H9 (cell line): ENCODE data around the gene STXBP1. TPM values are rescaled to one million over a fixed set of nuclear protein-coding genes. Genes with fewer than 3 reads are reported as not detected.
A peak's percentile ranks its signal among the peaks of the same experiment; 100 is the strongest.

Experiments
- DNase-seq: peaks from one replicate; pipeline ENCODE4 v3.0.0-alpha.2; 2017
- H2AFZ ChIP-seq: one replicate; pipeline ENCODE4 v1.6.1; 2013; ENCODE audit warnings: mild to moderate bottlenecking, low read length, control low read depth, moderate library complexity
- H2AK5ac ChIP-seq: 2 replicates; pipeline ENCODE4 v1.6.1; 2013; ENCODE audit warnings: low read length, control low read depth, mixed read lengths; ENCODE audit not compliant: insufficient read length
- H2BK120ac ChIP-seq: one replicate; pipeline ENCODE4 v1.6.1; 2013; ENCODE audit warnings: low read depth, mild to moderate bottlenecking, low read length, control low read depth, inconsistent platforms; ENCODE audit not compliant: poor library complexity, severe bottlenecking
- H2BK12ac ChIP-seq: 2 replicates; pipeline ENCODE4 v1.6.1; 2013; ENCODE audit warnings: low read length, control low read depth, mixed read lengths, low read depth; ENCODE audit not compliant: insufficient read length
- H2BK15ac ChIP-seq: 2 replicates; pipeline ENCODE4 v1.6.1; 2013; ENCODE audit warnings: low read depth, low read length, control low read depth
- H2BK20ac ChIP-seq: one replicate; pipeline ENCODE4 v1.6.1; 2013; ENCODE audit warnings: low read depth, mild to moderate bottlenecking, low read length, control low read depth, inconsistent platforms; ENCODE audit not compliant: poor library complexity, severe bottlenecking
- H2BK5ac ChIP-seq: 2 replicates; pipeline ENCODE4 v1.6.1; 2013; ENCODE audit warnings: low read length, control low read depth, mixed read lengths; ENCODE audit not compliant: insufficient read length
- H3K14ac ChIP-seq: 2 replicates; pipeline ENCODE4 v1.6.1; 2013; ENCODE audit warnings: low read length, control low read depth; ENCODE audit not compliant: insufficient read depth
- H3K18ac ChIP-seq: 2 replicates; pipeline ENCODE4 v1.6.1; 2013; ENCODE audit warnings: low read depth, mild to moderate bottlenecking, mixed read lengths, low read length, control low read depth; ENCODE audit not compliant: insufficient read length
- H3K23ac ChIP-seq: 2 replicates; pipeline ENCODE4 v1.6.1; 2013; ENCODE audit warnings: low read length, control low read depth, mixed read lengths, low read depth; ENCODE audit not compliant: insufficient read length
- H3K23me2 ChIP-seq: 2 replicates; pipeline ENCODE4 v1.6.1; 2013; ENCODE audit warnings: low read depth, mild to moderate bottlenecking, mixed read lengths, low read length, control low read depth; ENCODE audit not compliant: insufficient read length, poor library complexity, severe bottlenecking
- H3K27ac ChIP-seq: 2 replicates; pipeline ENCODE4 v1.5.1; 2013; ENCODE audit warnings: low read length, control low read depth, mixed read lengths, low read depth; ENCODE audit not compliant: insufficient read length
- H3K27me3 ChIP-seq: 2 replicates; pipeline ENCODE4 v1.6.1; 2013; ENCODE audit warnings: low read length, control low read depth, inconsistent platforms; ENCODE audit not compliant: insufficient read depth
- H3K4ac ChIP-seq: 2 replicates; pipeline ENCODE4 v1.6.1; 2013; ENCODE audit warnings: low read depth, mild to moderate bottlenecking, control low read depth, inconsistent platforms, low read length, moderate library complexity
- H3K4me1 ChIP-seq: 2 replicates; pipeline ENCODE4 v1.6.1; 2013; ENCODE audit warnings: low read length, control low read depth, inconsistent platforms; ENCODE audit not compliant: insufficient read depth
- H3K4me2 ChIP-seq: 2 replicates; pipeline ENCODE4 v1.6.1; 2013; ENCODE audit warnings: low read length, control low read depth, mixed read lengths; ENCODE audit not compliant: insufficient read length, insufficient read depth
- H3K56ac ChIP-seq: 2 replicates; pipeline ENCODE4 v1.6.1; 2013; ENCODE audit warnings: low read depth, mild to moderate bottlenecking, mixed read lengths, low read length, control low read depth; ENCODE audit not compliant: insufficient read length
- H3K79me1 ChIP-seq: 2 replicates; pipeline ENCODE4 v1.6.1; 2013; ENCODE audit warnings: low read depth, mild to moderate bottlenecking, moderate library complexity, low read length, control low read depth, inconsistent platforms; ENCODE audit not compliant: insufficient read depth, poor library complexity, severe bottlenecking
- H3K79me2 ChIP-seq: 2 replicates; pipeline ENCODE4 v1.6.1; 2013; ENCODE audit warnings: low read length, control low read depth, inconsistent platforms; ENCODE audit not compliant: insufficient read depth
- H3K9ac ChIP-seq: 2 replicates; pipeline ENCODE4 v1.6.1; 2013; ENCODE audit warnings: low read length, control low read depth, mixed read lengths; ENCODE audit not compliant: insufficient read length; ENCODE audit errors: extremely low read depth
- H3K9me3 ChIP-seq: one replicate; pipeline ENCODE4 v1.6.1; 2013; ENCODE audit warnings: low read depth, low read length, inconsistent platforms; ENCODE audit not compliant: control insufficient read depth
- H3T11ph ChIP-seq: one replicate; pipeline ENCODE4 v1.6.1; 2013; ENCODE audit warnings: mild to moderate bottlenecking, low read length, control low read depth, inconsistent platforms
- H4K20me1 ChIP-seq: one replicate; pipeline ENCODE4 v1.6.1; 2013; ENCODE audit not compliant: control insufficient read depth, insufficient read length, insufficient read depth
- H4K5ac ChIP-seq: 2 replicates; pipeline ENCODE4 v1.6.1; 2013; ENCODE audit warnings: low read depth, mild to moderate bottlenecking, mixed read lengths, low read length, control low read depth; ENCODE audit not compliant: insufficient read length
- H4K8ac ChIP-seq: replicated peaks from 2 replicates; pipeline ENCODE4 v1.6.1; 2013; ENCODE audit warnings: low read length, control low read depth, mixed read lengths, low read depth; ENCODE audit not compliant: insufficient read length
- H4K91ac ChIP-seq: 2 replicates; pipeline ENCODE4 v1.6.1; 2013; ENCODE audit warnings: low read depth, mild to moderate bottlenecking, moderate library complexity, mixed read lengths, low read length, control low read depth; ENCODE audit not compliant: insufficient read length
- H3K27ac Mint-ChIP-seq, 3 experiments: 2 replicates in 2 of 3; 3 replicates in 1 of 3; pipeline ENCODE4 v1.8.0; 2020 to 2021; ENCODE audit warnings: mixed read lengths in 3 of 3, mild to moderate bottlenecking in 1 of 3, moderate library complexity in 1 of 3
- H3K27me3 Mint-ChIP-seq: 2 replicates; pipeline ENCODE4 v1.8.0; 2021; ENCODE audit warnings: low read depth, mild to moderate bottlenecking, moderate library complexity, mixed read lengths
- H3K36me3 Mint-ChIP-seq, 3 experiments: 2 replicates in 2 of 3; 3 replicates in 1 of 3; pipeline ENCODE4 v1.8.0; 2020 to 2021; ENCODE audit warnings: low read depth in 3 of 3, mixed read lengths in 3 of 3; ENCODE audit not compliant: insufficient read depth in 1 of 3
- H3K4me1 Mint-ChIP-seq, 2 experiments: 2 replicates each; pipeline ENCODE4 v1.8.0; 2020; ENCODE audit warnings: mixed read lengths in 2 of 2
- H3K4me3 Mint-ChIP-seq, 2 experiments: 2 replicates in 1 of 2; 3 replicates in 1 of 2; pipeline ENCODE4 v1.8.0; 2020 to 2021; ENCODE audit warnings: mild to moderate bottlenecking in 2 of 2, mixed read lengths in 2 of 2, moderate library complexity in 1 of 2
- H3K9me3 Mint-ChIP-seq, 2 experiments: 2 replicates in 1 of 2; 3 replicates in 1 of 2; pipeline ENCODE4 v1.8.0; 2020; ENCODE audit warnings: mild to moderate bottlenecking in 2 of 2, mixed read lengths in 2 of 2, moderate library complexity in 1 of 2
- WGBS: extraction: QIAGEN DNeasy Blood & Tissue Kit; methylation state at CpG from one replicate; pipeline ENCODE4 v1.1.7; 2013; ENCODE audit warnings: missing lambda C conversion rate, low lambda C conversion rate, mixed read lengths; ENCODE audit not compliant: insufficient read length; ENCODE audit errors: extremely low coverage; 5-methylcytosine and 5-hydroxymethylcytosine counted together
- total RNA-seq: library from RNA; stranded (reverse); gene quantifications from 2 replicates; pipeline ENCODE4 v1.2.1, GENCODE V29; 2021
- TF ChIP-seq, protein P1 (sequence below): fragments of 200-600 bp; sonication (generic); conservative IDR thresholded peaks from 3 replicates; pipeline ENCODE4 v1.8.0; 2021; ENCODE audit warnings: antibody characterized with exemption, mild to moderate bottlenecking

Gene STXBP1
- total RNA-seq, 1 experiment from 2014 or later: 22.3 TPM

DNA sequence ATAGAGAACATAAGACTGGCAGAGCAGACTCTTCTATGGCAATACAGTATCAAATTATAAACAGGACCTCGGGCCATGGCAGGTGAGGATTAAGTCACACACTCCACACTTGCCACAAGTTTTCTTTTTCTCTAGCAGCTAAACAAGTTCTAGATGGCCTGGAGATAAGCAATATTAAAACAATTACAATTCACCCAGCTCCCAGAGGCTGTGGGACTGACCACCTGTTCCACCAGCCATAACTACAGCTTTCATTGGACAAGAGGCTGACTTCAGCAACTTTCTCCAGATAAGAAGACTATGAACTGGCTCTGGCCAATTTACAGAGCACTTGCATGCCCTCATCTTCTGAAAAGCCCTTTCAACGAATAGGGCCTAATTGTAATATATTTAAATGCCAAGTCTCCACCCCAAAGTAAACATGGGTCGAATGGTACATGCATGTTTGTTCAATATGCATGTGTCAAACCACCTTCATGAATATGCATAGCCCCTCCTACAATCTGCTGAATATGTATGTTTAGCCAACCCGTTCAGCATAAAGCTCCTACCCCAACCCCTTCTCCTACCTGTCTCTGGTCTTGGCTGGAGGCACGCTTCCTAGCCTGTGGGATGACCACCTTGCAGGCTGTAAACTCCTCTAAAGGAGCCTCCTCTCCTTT is 88.6 kb downstream of the STXBP1 start:
- Histone ChIP-seq H3K79me1 (no peaks in the 10 kb centered on the region), H3K9ac (no peak overlapping the region), H2BK15ac (no peak overlapping the region), H4K20me1 (no peaks in the 10 kb centered on the region), H4K8ac (no peak overlapping the region), H4K91ac (no peak overlapping the region), H3K79me2 (no peaks in the 10 kb centered on the region), H2AFZ (no peak overlapping the region), H3K27me3 (no peaks in the 10 kb centered on the region), H3K18ac (no peak overlapping the region), H2BK20ac (no peak overlapping the region), H2BK120ac (no peak overlapping the region), H3K23ac (no peak overlapping the region), H2BK12ac (peak overlapping the region; percentile 36), H3K4me1 (no peaks in the 10 kb centered on the region), H3K27ac (no peak overlapping the region), H2AK5ac (no peak overlapping the region), H3T11ph (no peak overlapping the region), H3K9me3 (no peaks in the 10 kb centered on the region), H3K4me2 (no peak overlapping the region), H4K5ac (no peak overlapping the region), H3K23me2 (peaks cover 4% of the 10 kb centered on the region), H2BK5ac (no peak overlapping the region), H3K4ac (no peak overlapping the region), H3K56ac (no peak overlapping the region), H3K14ac (no peak overlapping the region)
- WGBS: no CpG with 5 or more reads among the region's 5 CpGs
- TF ChIP-seq, protein P1, sequence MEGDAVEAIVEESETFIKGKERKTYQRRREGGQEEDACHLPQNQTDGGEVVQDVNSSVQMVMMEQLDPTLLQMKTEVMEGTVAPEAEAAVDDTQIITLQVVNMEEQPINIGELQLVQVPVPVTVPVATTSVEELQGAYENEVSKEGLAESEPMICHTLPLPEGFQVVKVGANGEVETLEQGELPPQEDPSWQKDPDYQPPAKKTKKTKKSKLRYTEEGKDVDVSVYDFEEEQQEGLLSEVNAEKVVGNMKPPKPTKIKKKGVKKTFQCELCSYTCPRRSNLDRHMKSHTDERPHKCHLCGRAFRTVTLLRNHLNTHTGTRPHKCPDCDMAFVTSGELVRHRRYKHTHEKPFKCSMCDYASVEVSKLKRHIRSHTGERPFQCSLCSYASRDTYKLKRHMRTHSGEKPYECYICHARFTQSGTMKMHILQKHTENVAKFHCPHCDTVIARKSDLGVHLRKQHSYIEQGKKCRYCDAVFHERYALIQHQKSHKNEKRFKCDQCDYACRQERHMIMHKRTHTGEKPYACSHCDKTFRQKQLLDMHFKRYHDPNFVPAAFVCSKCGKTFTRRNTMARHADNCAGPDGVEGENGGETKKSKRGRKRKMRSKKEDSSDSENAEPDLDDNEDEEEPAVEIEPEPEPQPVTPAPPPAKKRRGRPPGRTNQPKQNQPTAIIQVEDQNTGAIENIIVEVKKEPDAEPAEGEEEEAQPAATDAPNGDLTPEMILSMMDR: no peak
- no peak for DNase-seq
- Mint-ChIP-seq H3K27ac (no peak overlapping the region), H3K36me3 (no peaks in the 10 kb centered on the region), H3K4me3 (0 out of 5 replicates have a peak overlapping the region, but pooled peaks of 1 of the 2 experiments have one; percentile 28), H3K4me1 (peaks cover 2 to 11% of the 10 kb centered on the region in 2 experiments), H3K27me3 (peaks cover 6% of the 10 kb centered on the region), H3K9me3 (no peaks in the 10 kb centered on the region)
